A673 (cell line): ENCODE data around the gene MAPKAPK5. TPM values are rescaled to one million over a fixed set of nuclear protein-coding genes. Genes with fewer than 3 reads are reported as not detected.

Experiments
- BruUV-seq: library from RNA; stranded (reverse); fragments of 400-500 nt; replicated peaks from 2 replicates; lab custom pipeline; 2021; lab: Mats Ljungman, UMichigan
- CTCF ChIA-PET: fragments of 300-600 bp; sonication (Branson Sonifier 250); formaldehyde crosslinking; loops from one replicate; lab custom pipeline; 2022; ENCODE audit warnings: antibody characterized with exemption; lab: Charles Lee
- POLR2A ChIA-PET: fragments of 300-600 bp; sonication (Branson Sonifier 250); formaldehyde crosslinking; loops from one replicate; lab custom pipeline; 2022; ENCODE audit warnings: antibody characterized with exemption; ENCODE audit not compliant: low non-redundant PET; lab: Charles Lee
- DNase-seq: peaks from one replicate; pipeline ENCODE4 v3.0.0-alpha.2; 2015; ENCODE audit warnings: low spot score
- H3K27ac ChIP-seq: fragments of 200-600 bp; sonication (generic); 2 replicates; pipeline ENCODE4 v1.5.1; 2016; ENCODE audit warnings: mixed run types, low read depth, mild to moderate bottlenecking, mixed read lengths, antibody characterized with exemption, low read length; ENCODE audit not compliant: poor library complexity, severe bottlenecking
- H3K27me3 ChIP-seq: fragments of 200-600 bp; sonication (generic); replicated peaks from 2 replicates; pipeline ENCODE4 v1.6.1; 2017; ENCODE audit warnings: mixed run types, low read depth, mild to moderate bottlenecking, mixed read lengths, antibody characterized with exemption, low read length; ENCODE audit not compliant: insufficient read depth, poor library complexity
- H3K36me3 ChIP-seq: fragments of 200-600 bp; sonication (generic); 2 replicates; pipeline ENCODE4 v1.6.1; 2016; ENCODE audit warnings: mixed run types, mild to moderate bottlenecking, mixed read lengths, antibody characterized with exemption, low read length; ENCODE audit not compliant: insufficient read depth, poor library complexity, severe bottlenecking
- H3K4me1 ChIP-seq: fragments of 200-600 bp; sonication (generic); 2 replicates; pipeline ENCODE4 v1.6.1; 2017; ENCODE audit warnings: mixed run types, mild to moderate bottlenecking, mixed read lengths, antibody characterized with exemption, low read length; ENCODE audit not compliant: insufficient read depth, poor library complexity, severe bottlenecking
- H3K4me3 ChIP-seq: fragments of 200-600 bp; sonication (generic); 2 replicates; pipeline ENCODE4 v1.5.1; 2016; ENCODE audit warnings: low read depth, mixed run types, mild to moderate bottlenecking, mixed read lengths, low read length; ENCODE audit not compliant: poor library complexity, severe bottlenecking
- H3K9me3 ChIP-seq: fragments of 200-600 bp; sonication (generic); 2 replicates; pipeline ENCODE4 v1.6.1; 2016; ENCODE audit warnings: mixed run types, low read depth, mild to moderate bottlenecking, mixed read lengths, antibody characterized with exemption, low read length; ENCODE audit not compliant: poor library complexity, severe bottlenecking
- EZH2 ChIP-seq: fragments of 200-600 bp; sonication (generic); IDR thresholded peaks from 2 replicates; pipeline ENCODE4 v1.6.1; 2017; ENCODE audit warnings: borderline replicate concordance, low read depth, mild to moderate bottlenecking, mixed read lengths, antibody characterized with exemption, low read length; ENCODE audit not compliant: poor library complexity, severe bottlenecking
- intact Hi-C: fragments of 100-400 bp; cut with micrococcal nuclease; formaldehyde crosslinking; loops from one replicate; pipeline ENCODE4 v1.10.0; 2022; ENCODE audit not compliant: unreplicated experiment
- total RNA-seq: library from RNA; stranded (reverse); gene quantifications from 2 replicates; pipeline ENCODE4 v1.2.3, GENCODE V29; 2021
- TF ChIP-seq, protein P1 (sequence below): fragments of 300-800, 200-600 bp; sonication (generic); conservative IDR thresholded peaks from 2 replicates; pipeline ENCODE4 v1.5.1; 2017; ENCODE audit warnings: low read depth, mild to moderate bottlenecking, antibody characterized with exemption, low read length, moderate library complexity, mixed read lengths

Gene MAPKAPK5
- total RNA-seq, 1 experiment from 2014 or later = 67.4 TPM

DNA sequence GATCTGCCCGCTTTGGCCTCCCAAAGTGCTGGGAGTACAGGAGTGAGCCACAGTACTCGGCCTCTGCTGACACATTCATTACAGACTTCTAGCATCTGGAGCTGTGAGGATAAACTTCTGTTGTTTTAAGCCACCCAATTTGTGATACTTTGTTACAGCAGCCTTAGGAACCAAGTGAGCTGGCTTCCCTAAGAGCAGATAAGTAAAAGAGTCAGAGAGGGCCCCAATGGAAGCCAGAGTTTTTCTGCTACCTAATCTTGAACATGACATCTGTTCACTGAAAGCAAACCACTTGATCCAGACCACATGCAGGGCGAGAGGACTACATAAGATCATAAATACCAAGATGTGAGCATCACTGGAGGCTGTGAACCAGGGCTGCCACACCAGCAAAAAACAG lies 3.7 kb upstream of the MAPKAPK5 start:
- no peak overlapping the region for H3K4me3 ChIP-seq
- ChIA-PET POLR2A (no interaction called here), CTCF (no interaction called here)
- no peak overlapping the region for H3K27ac ChIP-seq
- no TSS peak for BruUV-seq
- H3K27me3 ChIP-seq = no peaks in the 10 kb centered on the region
- no peak for DNase-seq
- no peak for TF ChIP-seq EZH2
- TF ChIP-seq, protein P1, sequence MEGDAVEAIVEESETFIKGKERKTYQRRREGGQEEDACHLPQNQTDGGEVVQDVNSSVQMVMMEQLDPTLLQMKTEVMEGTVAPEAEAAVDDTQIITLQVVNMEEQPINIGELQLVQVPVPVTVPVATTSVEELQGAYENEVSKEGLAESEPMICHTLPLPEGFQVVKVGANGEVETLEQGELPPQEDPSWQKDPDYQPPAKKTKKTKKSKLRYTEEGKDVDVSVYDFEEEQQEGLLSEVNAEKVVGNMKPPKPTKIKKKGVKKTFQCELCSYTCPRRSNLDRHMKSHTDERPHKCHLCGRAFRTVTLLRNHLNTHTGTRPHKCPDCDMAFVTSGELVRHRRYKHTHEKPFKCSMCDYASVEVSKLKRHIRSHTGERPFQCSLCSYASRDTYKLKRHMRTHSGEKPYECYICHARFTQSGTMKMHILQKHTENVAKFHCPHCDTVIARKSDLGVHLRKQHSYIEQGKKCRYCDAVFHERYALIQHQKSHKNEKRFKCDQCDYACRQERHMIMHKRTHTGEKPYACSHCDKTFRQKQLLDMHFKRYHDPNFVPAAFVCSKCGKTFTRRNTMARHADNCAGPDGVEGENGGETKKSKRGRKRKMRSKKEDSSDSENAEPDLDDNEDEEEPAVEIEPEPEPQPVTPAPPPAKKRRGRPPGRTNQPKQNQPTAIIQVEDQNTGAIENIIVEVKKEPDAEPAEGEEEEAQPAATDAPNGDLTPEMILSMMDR = no peak
- intact Hi-C loops = no loop called here
- no peaks in the 10 kb centered on the region for H3K9me3 ChIP-seq
- H3K4me1 ChIP-seq = peaks cover 4% of the 10 kb centered on the region
- H3K36me3 ChIP-seq = peaks cover 13% of the 10 kb centered on the region

DNA sequence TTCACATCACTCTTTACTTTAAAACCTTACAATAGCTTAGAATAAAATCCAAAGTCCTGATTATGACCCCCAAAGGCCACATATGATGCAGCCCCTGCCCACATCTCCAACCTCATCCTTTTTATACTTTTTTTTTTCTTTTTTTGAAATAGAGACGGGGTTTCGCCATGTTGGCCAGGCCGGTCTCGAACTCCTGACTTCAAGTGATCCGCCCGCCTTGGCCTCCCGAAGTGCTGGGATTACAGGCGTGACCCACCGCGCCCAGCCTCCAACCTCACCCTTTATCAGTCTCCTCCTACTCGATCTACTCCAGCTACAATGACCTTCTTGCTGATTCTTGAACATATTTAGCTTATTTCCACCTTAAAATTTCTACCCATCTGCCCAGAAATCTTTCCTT lies 1.2 kb upstream of the MAPKAPK5 start:
- intact Hi-C loops = no loop called here
- H3K4me3 ChIP-seq = peak overlapping the region; percentile 80
- H3K9me3 ChIP-seq = no peaks in the 10 kb centered on the region
- peaks cover 19% of the 10 kb centered on the region for H3K36me3 ChIP-seq
- no peak for DNase-seq
- H3K27me3 ChIP-seq = no peaks in the 10 kb centered on the region
- POLR2A ChIA-PET = no interaction called here
- CTCF ChIA-PET = interaction anchor here (0.9 kb wide), 1 partner anchor 28 kb away, joined by 3 read pairs; no protein-coding TSS in a partner anchor
- TF ChIP-seq EZH2 = no peak
- TF ChIP-seq, protein P1 = no peak
- BruUV-seq = no TSS peak
- peak overlapping the region; percentile 99 for H3K27ac ChIP-seq
- peaks cover 10% of the 10 kb centered on the region for H3K4me1 ChIP-seq

DNA sequence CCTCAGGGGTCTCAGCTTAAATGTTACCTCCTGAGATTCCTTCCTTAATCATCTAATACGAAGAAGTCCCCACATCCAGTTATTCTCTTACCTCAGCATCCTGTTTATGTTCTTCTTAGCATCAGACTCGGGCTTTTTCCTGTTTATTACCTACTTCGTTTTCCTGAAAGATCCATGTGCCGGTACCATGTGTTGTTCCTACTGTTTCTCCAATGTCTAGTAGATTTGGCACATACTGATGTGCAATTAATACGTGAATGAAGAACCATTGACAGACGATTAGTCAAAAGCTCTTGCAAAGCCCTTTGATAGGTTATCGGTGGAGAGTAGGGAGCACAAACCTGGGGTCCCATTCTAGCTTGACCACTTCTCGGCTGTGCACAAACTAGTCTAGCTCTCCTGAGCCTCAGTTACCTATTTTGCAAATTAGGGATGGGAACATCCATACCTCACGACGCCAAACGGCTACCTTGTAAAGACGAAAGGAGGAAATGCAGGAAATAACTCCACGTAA lies 735 bp upstream of the MAPKAPK5 start:
- intact Hi-C loops = no loop called here
- no peaks in the 10 kb centered on the region for H3K27me3 ChIP-seq
- peaks cover 10% of the 10 kb centered on the region for H3K4me1 ChIP-seq
- DNase-seq = no peak
- ChIA-PET CTCF (interaction anchor here (0.9 kb wide), 1 partner anchor 28 kb away, joined by 3 read pairs; no protein-coding TSS in a partner anchor), POLR2A (interaction anchor here (0.7 kb wide), 1 partner anchor 441 kb away, joined by 3 read pairs; no protein-coding TSS in a partner anchor)
- TF ChIP-seq EZH2 = no peak
- TF ChIP-seq, protein P1 = no peak
- H3K27ac ChIP-seq = peak overlapping the region; percentile 99
- no peaks in the 10 kb centered on the region for H3K9me3 ChIP-seq
- peak overlapping the region; percentile 80 for H3K4me3 ChIP-seq
- BruUV-seq = TSS peak; percentile 84
- H3K36me3 ChIP-seq = peaks cover 19% of the 10 kb centered on the region
